C4-2B (cell line): ENCODE results near the gene PTPRR.
A peak's percentile ranks its signal among the peaks of the same experiment; 100 is the strongest.

Experiments
- ZFX ChIP-seq: fragments of 450-650 bp; IDR thresholded peaks from 2 replicates; pipeline ENCODE4 v1.6.1; 2017
- TF ChIP-seq, protein P1 (sequence below): fragments of 450-650 bp; conservative IDR thresholded peaks from 2 replicates; pipeline ENCODE4 v1.5.1; 2017; ENCODE audit warnings: mild to moderate bottlenecking

GRCh38 chr12:70590051-70590450 is 330.5 kb downstream of the PTPRR start:
- TF ChIP-seq, protein P1, sequence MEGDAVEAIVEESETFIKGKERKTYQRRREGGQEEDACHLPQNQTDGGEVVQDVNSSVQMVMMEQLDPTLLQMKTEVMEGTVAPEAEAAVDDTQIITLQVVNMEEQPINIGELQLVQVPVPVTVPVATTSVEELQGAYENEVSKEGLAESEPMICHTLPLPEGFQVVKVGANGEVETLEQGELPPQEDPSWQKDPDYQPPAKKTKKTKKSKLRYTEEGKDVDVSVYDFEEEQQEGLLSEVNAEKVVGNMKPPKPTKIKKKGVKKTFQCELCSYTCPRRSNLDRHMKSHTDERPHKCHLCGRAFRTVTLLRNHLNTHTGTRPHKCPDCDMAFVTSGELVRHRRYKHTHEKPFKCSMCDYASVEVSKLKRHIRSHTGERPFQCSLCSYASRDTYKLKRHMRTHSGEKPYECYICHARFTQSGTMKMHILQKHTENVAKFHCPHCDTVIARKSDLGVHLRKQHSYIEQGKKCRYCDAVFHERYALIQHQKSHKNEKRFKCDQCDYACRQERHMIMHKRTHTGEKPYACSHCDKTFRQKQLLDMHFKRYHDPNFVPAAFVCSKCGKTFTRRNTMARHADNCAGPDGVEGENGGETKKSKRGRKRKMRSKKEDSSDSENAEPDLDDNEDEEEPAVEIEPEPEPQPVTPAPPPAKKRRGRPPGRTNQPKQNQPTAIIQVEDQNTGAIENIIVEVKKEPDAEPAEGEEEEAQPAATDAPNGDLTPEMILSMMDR = peak; percentile 93
- no peak for TF ChIP-seq ZFX
